NCI-H2171 (cell line): Measurements from ENCODE around the gene CMTM1.
"Not testable (repeated sequence)": the region's sequence is repeated elsewhere in the genome, so short reads cannot be mapped to it uniquely, and the experiment has no call there.

Experiments
- DNase-seq: peaks from one replicate; lab custom pipeline; 2025; lab: John Stamatoyannopoulos, UW

CMTM1 gene

DNA sequence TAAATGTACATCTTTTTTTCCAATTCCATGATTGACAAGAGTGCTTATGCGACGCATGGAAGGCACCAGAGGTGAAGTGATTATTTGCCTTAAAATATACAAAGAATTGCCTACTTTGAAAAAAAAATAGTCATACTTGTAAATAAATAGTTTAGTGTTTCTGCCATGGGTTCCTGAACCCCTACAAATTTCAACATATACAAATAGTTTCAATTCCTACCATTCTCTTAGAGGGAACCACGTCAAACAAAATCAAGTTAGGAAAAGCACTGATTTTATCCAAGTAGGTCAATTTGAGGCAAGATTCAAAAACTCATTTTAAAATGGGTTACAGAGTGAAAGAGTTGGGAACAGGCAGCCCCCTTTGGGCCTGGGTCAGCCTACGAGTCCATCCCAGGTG lies 49.9 kb downstream of the CMTM1 start:
- DNase-seq: no peak

DNA sequence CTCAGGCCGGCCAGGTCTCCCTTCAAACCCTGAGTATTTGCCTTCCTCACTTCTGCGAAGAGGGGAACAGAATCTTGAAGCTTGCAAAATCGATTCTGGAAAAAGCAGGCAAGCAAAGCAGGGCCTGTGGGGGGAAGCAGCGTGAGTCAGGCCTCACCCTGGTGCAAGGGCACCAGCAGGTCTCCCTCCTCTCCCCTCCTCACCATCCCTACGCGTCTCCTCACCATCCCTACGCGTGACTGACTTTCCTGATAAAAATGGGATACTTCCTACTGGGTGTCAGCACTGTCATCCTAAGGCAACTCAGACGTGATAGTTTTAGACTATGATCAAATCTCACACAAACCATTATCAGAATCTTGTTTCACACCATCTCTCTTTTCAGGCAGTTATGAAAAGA lies 50.4 kb downstream of the CMTM1 start:
- DNase-seq: no peak

- no peak for DNase-seq
These were observed 50.8 kb downstream of the CMTM1 start for GRCh38 chr16:66617010-66617434.

DNA sequence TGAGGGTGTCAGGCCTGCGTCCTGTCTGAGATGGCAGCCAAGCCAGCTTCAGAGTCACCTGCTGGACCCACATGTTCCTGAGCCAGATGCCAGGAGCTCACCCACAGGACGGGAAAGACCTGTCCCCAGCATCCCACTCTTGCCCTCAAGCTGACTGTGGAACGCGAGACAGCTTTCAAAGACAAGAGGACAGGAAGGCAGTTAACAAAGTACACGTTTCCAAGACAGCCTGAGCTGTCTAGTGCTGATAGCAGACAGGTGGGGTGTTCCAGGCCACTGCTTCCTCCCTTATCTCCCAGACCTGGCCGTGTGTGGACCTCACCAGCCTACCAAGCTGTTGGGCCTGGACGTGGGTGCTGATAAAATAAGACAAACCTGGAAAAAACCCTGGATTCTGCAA lies 51.5 kb downstream of the CMTM1 start:
- DNase-seq: no peak

DNA sequence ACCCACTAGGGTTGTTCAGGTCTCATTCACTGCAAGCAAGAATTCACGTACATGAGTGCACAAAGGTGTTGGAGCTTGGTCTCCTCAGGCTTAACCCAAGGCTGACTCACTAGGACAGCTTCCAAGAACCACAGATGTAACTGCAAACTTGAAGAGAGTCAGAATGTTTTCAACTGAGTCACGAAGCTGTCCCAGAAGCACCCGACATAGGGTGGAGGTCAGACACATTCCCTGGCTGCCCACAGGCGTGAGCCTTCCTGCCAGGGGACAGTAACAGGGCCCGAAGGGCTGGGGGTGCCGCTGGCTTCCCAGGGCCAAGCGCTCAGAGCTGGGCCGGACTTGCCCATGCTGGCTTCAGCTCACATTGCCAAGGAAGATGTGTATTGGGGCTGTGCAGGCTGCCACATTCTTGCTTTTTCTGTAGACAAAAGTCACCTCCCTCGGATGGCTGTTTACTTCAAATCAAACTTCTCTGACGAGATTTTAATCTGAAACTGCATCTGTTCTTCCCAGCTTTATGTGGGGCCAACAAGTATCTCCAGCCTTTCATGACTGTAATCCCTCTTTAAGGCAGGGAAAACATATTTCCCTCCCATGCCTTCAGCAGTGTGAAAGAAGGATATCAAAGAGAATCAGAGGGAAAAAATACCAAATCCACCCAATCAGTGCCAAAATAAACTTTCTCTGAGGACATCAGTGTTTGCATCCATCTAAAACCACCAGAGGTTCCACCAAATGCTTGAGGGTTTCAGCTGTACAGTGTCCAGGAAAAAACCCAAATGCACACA lies 52.5 kb downstream of the CMTM1 start:
- DNase-seq: no peak

DNA sequence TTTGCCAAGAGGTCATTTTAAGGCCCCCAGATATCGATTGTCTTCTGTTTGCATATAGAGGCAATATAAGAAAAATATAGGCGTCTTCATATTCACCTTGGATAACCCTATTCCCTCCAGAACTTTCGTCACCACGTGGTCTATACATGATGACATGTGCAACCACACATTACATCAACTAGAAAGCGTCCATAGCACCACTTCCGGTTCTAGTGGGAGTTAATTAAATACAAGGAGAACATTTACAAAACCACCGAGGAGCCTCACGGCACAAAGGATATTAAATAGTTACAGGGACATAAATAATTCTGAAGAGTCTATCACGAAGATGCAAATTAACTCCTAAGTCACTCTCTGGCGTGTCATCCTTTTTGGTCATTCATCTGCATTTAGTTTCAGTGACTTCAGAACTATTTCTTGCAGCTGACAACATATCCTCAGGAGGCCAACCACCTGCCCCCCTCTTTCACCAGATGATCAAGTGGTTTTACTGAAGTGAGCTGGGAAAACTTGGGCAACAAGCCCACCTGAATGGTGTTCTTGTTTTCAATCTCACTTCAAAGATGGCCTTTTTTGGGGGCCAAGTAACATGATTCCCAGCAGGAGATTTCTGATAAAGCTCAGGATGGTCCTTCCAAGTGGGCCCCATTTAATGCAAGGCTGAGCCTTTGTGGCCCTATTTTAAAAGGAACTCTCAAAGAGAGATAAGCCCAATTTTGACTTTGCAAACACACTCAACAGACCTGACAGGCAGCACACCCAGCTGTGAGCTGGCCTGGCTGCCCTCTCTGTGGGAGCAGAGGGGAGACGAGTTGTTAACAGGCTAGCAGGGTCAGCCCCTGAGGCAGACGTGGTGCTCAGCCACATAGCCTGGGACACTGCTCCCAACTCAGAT lies 53.5 kb downstream of the CMTM1 start:
- DNase-seq: no peak

DNA sequence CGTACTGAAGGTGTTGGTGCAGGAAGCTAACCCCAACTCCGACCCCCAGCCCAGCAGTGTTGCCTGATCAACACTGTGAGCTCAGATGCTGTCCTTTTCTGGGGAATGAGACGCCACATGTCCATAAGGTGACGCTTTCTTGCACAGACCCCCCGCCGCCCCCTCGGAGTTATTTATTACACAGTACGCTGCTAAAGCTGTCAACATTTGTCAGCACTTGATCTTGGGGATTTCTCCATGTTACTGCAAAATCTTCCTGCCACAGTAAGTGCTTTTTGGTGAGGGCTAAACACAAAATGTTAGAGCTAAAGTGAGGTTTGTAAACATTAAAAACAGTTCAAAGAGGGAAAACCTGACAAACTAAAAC lies 54.2 kb downstream of the CMTM1 start:
- no peak for DNase-seq

- no peak for DNase-seq
These were observed 55.7 kb downstream of the CMTM1 start for GRCh38 chr16:66621973-66622372.

DNA sequence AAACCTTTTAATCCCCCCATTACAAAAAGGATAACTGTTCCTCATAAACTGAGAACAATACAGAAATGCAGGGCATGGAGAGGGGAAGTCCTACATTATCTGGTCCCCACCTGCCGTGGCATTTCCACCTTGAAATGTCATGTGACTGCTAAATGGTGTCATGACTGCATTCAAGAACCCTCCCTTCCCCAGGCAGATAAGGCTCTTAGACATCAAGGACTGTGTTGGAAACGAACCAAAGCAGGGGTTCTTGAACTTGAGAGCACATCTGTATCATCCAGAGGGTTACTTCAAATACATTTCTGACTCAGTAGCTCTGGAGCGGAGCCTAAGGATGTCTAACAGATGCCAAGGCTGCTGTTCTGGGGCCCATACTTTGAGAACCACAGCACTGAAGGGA lies 56.6 kb downstream of the CMTM1 start:
- DNase-seq: no peak

DNA sequence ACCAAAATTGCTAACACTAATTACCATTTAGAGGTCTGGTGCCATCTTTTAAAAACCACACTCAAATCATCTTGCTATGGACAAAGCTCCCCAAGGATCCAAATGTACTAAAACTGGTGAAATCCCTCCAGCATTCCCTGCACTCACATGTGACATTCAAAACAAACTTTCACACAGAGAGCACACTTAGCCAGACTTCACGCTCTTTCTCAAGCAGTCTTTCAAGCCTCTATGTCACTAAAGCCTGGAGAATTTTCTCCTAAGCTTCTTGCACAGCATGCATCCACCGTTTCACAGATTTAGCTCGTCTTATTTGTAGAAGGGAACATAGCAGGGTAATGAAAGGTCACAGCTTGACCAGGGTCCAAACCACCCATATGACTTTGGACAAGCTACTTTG lies 57.5 kb downstream of the CMTM1 start:
- no peak for DNase-seq

DNA sequence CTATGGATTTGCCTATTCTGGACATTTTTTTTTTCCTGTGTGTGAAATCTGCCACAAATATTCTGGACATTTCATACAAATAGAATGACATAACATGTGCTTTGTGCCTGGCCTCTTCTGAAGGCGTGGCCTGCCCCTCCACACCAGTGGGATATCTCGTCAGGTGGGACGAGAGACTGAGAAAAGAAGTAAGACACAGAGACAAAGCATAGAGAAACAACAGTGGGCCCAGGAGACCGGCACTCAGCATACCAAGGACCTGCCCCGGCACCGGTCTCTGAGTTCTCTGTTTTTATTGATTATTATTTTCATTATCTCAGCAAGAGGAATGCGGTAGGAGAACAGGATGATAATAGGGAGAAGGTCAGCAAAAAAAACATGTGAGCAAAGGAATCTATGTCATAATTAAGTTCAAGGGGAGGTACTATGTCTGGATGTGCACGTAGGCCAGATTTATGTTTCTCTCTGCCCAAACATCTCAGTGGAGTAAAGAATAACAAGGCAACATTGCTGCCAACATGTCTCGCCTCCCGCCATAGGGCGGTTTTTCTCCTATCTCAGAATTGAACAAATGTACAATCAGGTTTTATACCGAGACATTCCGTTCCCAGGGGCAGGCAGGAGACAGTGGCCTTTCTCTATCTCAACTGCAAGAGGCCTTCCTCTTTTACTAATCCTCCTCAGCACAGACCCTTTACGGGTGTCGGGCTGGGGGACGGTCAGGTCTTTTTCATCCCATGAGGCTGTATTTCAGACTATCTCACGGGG lies 61.6 kb downstream of the CMTM1 start:
- not testable (repeated sequence) for DNase-seq
